DMS 273 (cell line): ENCODE results near the gene ABR.

ENCODE experiments used
- DNase-seq: peaks from one replicate; lab custom pipeline; 2025; ENCODE audit not compliant: unreplicated experiment; lab: John Stamatoyannopoulos, UW

ABR gene

GRCh38 chr17:1012823-1013728 is 166.7 kb downstream of the ABR start:
- DNase-seq: no peak

GRCh38 chr17:1011760-1012735 is 167.7 kb downstream of the ABR start:
- DNase-seq: no peak

GRCh38 chr17:1011138-1011537 is 168.6 kb downstream of the ABR start:
- DNase-seq: no peak

GRCh38 chr17:1010586-1010985 is 169.2 kb downstream of the ABR start:
- no peak for DNase-seq

- DNase-seq: no peak
Observed at GRCh38 chr17:1010086-1010450, 169.7 kb downstream of the ABR start.

GRCh38 chr17:1009229-1010085 is 170.3 kb downstream of the ABR start:
- DNase-seq: no peak

GRCh38 chr17:1008008-1008761 is 171.6 kb downstream of the ABR start:
- peak; percentile 56 for DNase-seq

- peak; percentile 30 for DNase-seq
Observed at GRCh38 chr17:1007310-1008007, 172.3 kb downstream of the ABR start.

- DNase-seq: no peak
Observed at GRCh38 chr17:1006054-1006453, 173.7 kb downstream of the ABR start.

- DNase-seq: peak; percentile 79
Observed at GRCh38 chr17:1005361-1005946, 174.3 kb downstream of the ABR start.

- no peak for DNase-seq
Observed at GRCh38 chr17:1004769-1005295, 174.9 kb downstream of the ABR start.

GRCh38 chr17:1003972-1004768 is 175.6 kb downstream of the ABR start:
- no peak for DNase-seq

- no peak for DNase-seq
Observed at GRCh38 chr17:1003633-1003971, 176.2 kb downstream of the ABR start.

- no peak for DNase-seq
Observed at GRCh38 chr17:1002771-1003555, 176.8 kb downstream of the ABR start.

- no peak for DNase-seq
Observed at GRCh38 chr17:1002412-1002753, 177.4 kb downstream of the ABR start.

- DNase-seq: peak; percentile 31
Observed at GRCh38 chr17:1001640-1002411, 178.0 kb downstream of the ABR start.
